ENCODE results near the gene NOL4L.

GRCh38 chr20:32634041-32634805 lies 49.1 kb upstream of the NOL4L start:
- no peak for TF ChIP-seq CTCF (IDR thresholded peaks at IDR 0.05; ENCODE audit: poor library complexity)
- TF ChIP-seq EZH2phosphoT487 (IDR thresholded peaks at IDR 0.05; ENCODE audit: low read depth, severe bottlenecking, unreplicated experiment) = no peak
